GM12878 (cell line): ENCODE data around the gene DEPDC1B. TPM values are rescaled to one million over a fixed set of nuclear protein-coding genes. Genes with fewer than 3 reads are reported as not detected.

Source experiments
- ATAC-seq: fragments of 200-7000 bp; cut with Tn5 transposase; 3 replicates; pipeline ENCODE4 v1.9.1; 2020; ENCODE audit warnings: mild to moderate bottlenecking, moderate library complexity
- BruUV-seq: library from RNA; stranded (reverse); fragments of 400-500 nt; replicated peaks from 2 replicates; lab custom pipeline; 2021; lab: Mats Ljungman, UMichigan
- CTCF ChIA-PET: fragments of 300-600 bp; sonication (Branson Sonifier 250); formaldehyde crosslinking; extraction: SDS; loops from one replicate; lab custom pipeline; 2021; ENCODE audit warnings: inconsistent platforms; lab: Yijun Ruan, JAX
- POLR2A ChIA-PET: fragments of 350-600 bp; formaldehyde crosslinking; extraction: SDS; loops from one replicate; lab custom pipeline; 2021; ENCODE audit warnings: inconsistent platforms; lab: Charles Lee
- RAD21 ChIA-PET: fragments of 300-600 bp; sonication (Branson Sonifier 250); formaldehyde crosslinking; loops from one replicate; lab custom pipeline; 2023; ENCODE audit warnings: antibody characterized with exemption; ENCODE audit not compliant: unreplicated experiment; lab: Charles Lee
- SMC1A ChIA-PET: fragments of 300-600 bp; sonication (Branson Sonifier 250); formaldehyde crosslinking; loops from one replicate; lab custom pipeline; 2023; ENCODE audit not compliant: unreplicated experiment, uncharacterized antibody; lab: Charles Lee
- DNase-seq: peaks from one replicate; pipeline ENCODE4 v3.0.0-alpha.2; 2011; ENCODE audit warnings: low read depth, low spot score
- FAIRE-seq: peaks from 3 replicates; lab custom pipeline; 2011; peaks lifted over from hg19 to GRCh38; lab: Jason Lieb, UNC
- H2AFZ ChIP-seq: 2 replicates; pipeline ENCODE4 v1.6.0; 2011; ENCODE audit warnings: low read depth, low read length, control low read depth; ENCODE audit not compliant: control insufficient read depth
- H3K27ac ChIP-seq: 2 replicates; pipeline ENCODE4 v1.5.1; 2011; ENCODE audit warnings: control low read depth; ENCODE audit not compliant: control insufficient read depth, insufficient read depth
- H3K27me3 ChIP-seq, 2 experiments: replicated peaks in 1 of 2; 2 replicates each; pipeline versions ENCODE4 v1.6.0 to v1.6.1; 2011; ENCODE audit warnings: low read length in 1 of 2; ENCODE audit not compliant: control insufficient read depth in 2 of 2, insufficient read depth in 2 of 2
- H3K36me3 ChIP-seq, 2 experiments: 2 replicates each; pipeline ENCODE4 v1.5.1; 2011; ENCODE audit warnings: low read length in 1 of 2; ENCODE audit not compliant: control insufficient read depth in 2 of 2, insufficient read depth in 2 of 2
- H3K4me1 ChIP-seq: 2 replicates; pipeline ENCODE4 v1.6.1; 2011; ENCODE audit warnings: mild to moderate bottlenecking, low read length, moderate library complexity, mixed read lengths; ENCODE audit not compliant: control insufficient read depth, insufficient read depth
- H3K4me2 ChIP-seq: 2 replicates; pipeline ENCODE4 v1.6.0; 2011; ENCODE audit warnings: control low read depth; ENCODE audit not compliant: control insufficient read depth, insufficient read depth
- H3K4me3 ChIP-seq: fragments of 200-600 bp; sonication (generic); 2 replicates; pipeline ENCODE4 v1.5.1; 2016
- H3K79me2 ChIP-seq: 2 replicates; pipeline ENCODE4 v1.6.0; 2011; ENCODE audit warnings: low read length; ENCODE audit not compliant: control insufficient read depth, insufficient read depth
- H3K9ac ChIP-seq: 2 replicates; pipeline ENCODE4 v1.8.0; 2011; ENCODE audit warnings: low read length, control low read depth, mixed read lengths; ENCODE audit not compliant: control insufficient read depth, insufficient read depth
- H3K9me3 ChIP-seq: replicated peaks from 3 replicates; pipeline ENCODE4 v1.5.1; 2011; ENCODE audit warnings: mild to moderate bottlenecking, low read length; ENCODE audit not compliant: control insufficient read depth, insufficient read depth
- H4K20me1 ChIP-seq: 2 replicates; pipeline ENCODE4 v1.6.0; 2011; ENCODE audit not compliant: control insufficient read depth, insufficient read depth
- BACH1 ChIP-seq: fragments of 450-650 bp; IDR thresholded peaks from 2 replicates; pipeline ENCODE4 v1.6.1; 2017; ENCODE audit warnings: mild to moderate bottlenecking, borderline replicate concordance
- CHD2 ChIP-seq: IDR thresholded peaks from 2 replicates; pipeline ENCODE4 v1.6.1; 2011; ENCODE audit warnings: low read depth, low read length, improper control_type of control experiment, borderline replicate concordance
- DPF2 ChIP-seq: fragments of 450-650 bp; IDR thresholded peaks from 2 replicates; pipeline ENCODE4 v1.6.1; 2017; ENCODE audit warnings: mild to moderate bottlenecking
- IRF4 ChIP-seq: IDR thresholded peaks from 2 replicates; pipeline ENCODE4 v1.6.1; 2011; ENCODE audit warnings: low read depth, low read length
- KLF5 ChIP-seq: fragments of 450-650 bp; IDR thresholded peaks from 2 replicates; pipeline ENCODE4 v1.6.1; 2014; ENCODE audit warnings: mild to moderate bottlenecking; ENCODE audit not compliant: partially characterized antibody
- POLR2A ChIP-seq: IDR thresholded peaks from 2 replicates; pipeline ENCODE4 v1.6.1; 2011; ENCODE audit warnings: low read depth, mild to moderate bottlenecking, low read length
- POLR2AphosphoS5 ChIP-seq: IDR thresholded peaks from 2 replicates; pipeline ENCODE4 v1.6.1; 2011; ENCODE audit warnings: mild to moderate bottlenecking, low read length, inconsistent platforms
- RAD21 ChIP-seq: IDR thresholded peaks from 2 replicates; pipeline ENCODE4 v1.6.1; 2011; ENCODE audit warnings: mild to moderate bottlenecking, low read depth, low read length, moderate library complexity; ENCODE audit not compliant: insufficient read depth
- RB1 ChIP-seq: fragments of 450-650 bp; formaldehyde crosslinking; IDR thresholded peaks from 2 replicates; pipeline ENCODE4 v1.6.1; 2017; ENCODE audit warnings: mild to moderate bottlenecking, borderline replicate concordance
- RUNX3 ChIP-seq: IDR thresholded peaks from 2 replicates; pipeline ENCODE4 v1.6.1; 2012; ENCODE audit warnings: low read length, inconsistent platforms
- SREBF1 ChIP-seq: IDR thresholded peaks from 2 replicates; pipeline ENCODE4 v1.6.1; 2012; ENCODE audit warnings: mild to moderate bottlenecking, low read length
- SUZ12 ChIP-seq: fragments of 200-600 bp; sonication (generic); IDR thresholded peaks from one replicate; pipeline ENCODE4 v1.6.1; 2018; ENCODE audit warnings: antibody characterized with exemption, mild to moderate bottlenecking; ENCODE audit not compliant: unreplicated experiment
- ZNF207 ChIP-seq: fragments of 450-650 bp; IDR thresholded peaks from 2 replicates; pipeline ENCODE4 v1.6.1; 2014; ENCODE audit warnings: antibody characterized with exemption, mild to moderate bottlenecking, borderline replicate concordance
- WGBS: methylation state at CpG from one replicate; pipeline ENCODE4 v1.1.6; 2016; ENCODE audit warnings: low lambda C conversion rate; ENCODE audit not compliant: insufficient replicate concordance, insufficient coverage; ENCODE audit errors: missing lambda C conversion rate; 5-methylcytosine and 5-hydroxymethylcytosine counted together
- in situ Hi-C: fragments of 300-500 bp; cut with MboI; formaldehyde crosslinking; loops from 9 replicates; pipeline ENCODE4 v1.14.3; 2018; ENCODE audit warnings: mixed read lengths
- intact Hi-C: fragments of 100-400 bp; cut with micrococcal nuclease; formaldehyde crosslinking; loops from one replicate; pipeline ENCODE4 v1.14.2; 2022; ENCODE audit not compliant: unreplicated experiment
- polyA plus RNA-seq, 11 experiments: library from polyadenylated mRNA; depleted of rRNA in 4 of 11; unstranded in 6 of 11; stranded (reverse) in 5 of 11; fragments of >200 nt; fragmentation: Nextera tagmentation in 4 of 11; fragmentation: Illumina TruSeq in 1 of 11; extraction: Ambion mirVana in 4 of 11; extraction: Trizol in 1 of 11; gene quantifications; 1 replicate in 1 of 11; 2 replicates in 10 of 11; pipeline versions ENCODE4 v1.2.1 to v1.2.3, GENCODE V29; 2011 to 2016; ENCODE audit warnings: inconsistent platforms in 2 of 11, missing spikeins in 2 of 11, low read depth in 1 of 11
- total RNA-seq, 4 experiments: library from RNA; depleted of rRNA in 3 of 4; stranded (reverse); fragments of >200 nt in 3 of 4; fragmentation: Illumina TruSeq in 1 of 4; extraction: Trizol in 1 of 4; gene quantifications; 2 replicates each; pipeline versions ENCODE4 v1.2.1 to v1.2.3, GENCODE V29; 2013 to 2021

DEPDC1B gene
- total and polyA plus RNA-seq, 10 of the 15 experiments (the other 5 are each of a cell fraction or from before 2014, with no cell fraction given), result 29.7 to 56.5 (median 35.5) TPM

DNA sequence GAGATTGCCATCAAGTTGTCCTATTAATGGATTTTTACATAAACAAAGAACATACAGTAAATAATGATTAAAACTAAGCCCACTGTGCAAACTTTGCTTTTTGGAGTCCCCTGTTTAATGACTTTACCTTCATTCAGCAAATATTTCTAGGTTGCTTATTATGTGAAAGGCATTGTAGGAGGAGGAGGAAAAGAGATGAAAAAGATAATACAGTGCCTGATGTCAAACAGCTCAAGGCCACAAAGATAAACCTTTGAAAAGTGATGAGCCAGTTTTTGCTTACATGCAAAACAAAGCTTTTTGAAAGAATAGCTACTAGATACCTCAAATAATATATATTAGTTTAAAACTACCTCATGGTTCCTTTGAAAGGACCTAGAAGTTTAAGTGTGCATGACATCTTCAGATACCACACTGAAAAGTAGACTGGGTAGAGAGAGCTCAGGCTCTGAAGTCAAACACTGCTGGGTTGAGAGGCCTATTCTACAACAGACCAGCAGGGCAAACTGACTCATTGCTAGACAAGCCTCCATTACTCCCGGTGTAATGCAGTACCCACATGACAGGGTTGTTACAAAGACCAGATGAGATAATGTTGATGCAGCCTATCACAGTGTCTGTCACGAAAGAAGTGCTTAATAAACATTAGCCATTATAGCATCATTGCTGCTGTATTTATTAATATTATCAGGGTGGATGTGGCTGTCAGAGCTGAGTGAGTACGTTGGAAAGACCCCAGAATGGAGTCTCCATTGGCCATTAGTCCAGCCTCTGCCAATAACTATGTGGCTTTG lies 11.8 kb downstream of the DEPDC1B start (continued):
- TF ChIP-seq POLR2AphosphoS5 (no peak), ZNF207 (no peak), RUNX3 (peak; percentile 18; the same call in 1 of the 2 replicates), CHD2 (no peak), IRF4 (peak; percentile 62; the same call in 1 of the 2 replicates), SREBF1 (no peak), SUZ12 (no peak), DPF2 (no peak)
- TF ChIP-seq, all 136 proteins: peak for 5

- FAIRE-seq (no peak), DNase-seq (no peak), ATAC-seq (no peak)
- ChIA-PET SMC1A (interaction anchor here (0.8 to 1.4 kb wide), 4 partner anchors 10 to 18 kb away, joined by 3 to 4 read pairs (median 3); partner anchors contain the start of gene DEPDC1B), POLR2A (interaction anchor here (1.1 kb wide), 1 partner anchor 13 kb away, joined by 3 read pairs; the partner anchor contains the start of gene DEPDC1B), RAD21 (interaction anchor here (1.1 kb wide), 1 partner anchor 13 kb away, joined by 3 read pairs; no protein-coding TSS in a partner anchor), CTCF (interaction anchor here (1.0 to 9.3 kb wide), 7 partner anchors 8 to 198 kb away, joined by 3 to 99 read pairs (median 5); partner anchors contain the start of gene DEPDC1B)
- no peaks in the 10 kb centered on the region for H3K4me1 ChIP-seq
- no peaks in the 10 kb centered on the region for H3K9me3 ChIP-seq
- TF ChIP-seq BACH1 (no peak), KLF5 (no peak), RB1 (no peak), SUZ12 (no peak), RAD21 (no peak), POLR2A (no peak)
- intact Hi-C loops, result no loop called here
- BruUV-seq, result no TSS peak
- H2AFZ ChIP-seq, result no peak overlapping the region; the same call in 1 of the 2 replicates
- in situ Hi-C loops, result loop anchor here (25.0 kb wide), 1 partner anchor 251 kb away; the partner anchor contains the start of genes ERCC8 and NDUFAF2
- H3K36me3 ChIP-seq, result peaks cover 0 to 7% of the 10 kb centered on the region in 2 experiments; a peak in 2 of 4 replicates
- H3K4me3 ChIP-seq, result no peak overlapping the region
- WGBS, result 84% methylated on average over 4 of the region's 4 CpGs
- no peak overlapping the region for H3K9ac ChIP-seq
- no peaks in the 10 kb centered on the region for H4K20me1 ChIP-seq
- H3K79me2 ChIP-seq, result peaks cover 26% of the 10 kb centered on the region
- no peak overlapping the region for H3K27ac ChIP-seq
- no peak overlapping the region for H3K4me2 ChIP-seq
- no peaks in the 10 kb centered on the region for H3K27me3 ChIP-seq
Measured at GRCh38 chr5:60686157-60686556, 13.8 kb downstream of the DEPDC1B start.
